Cerebellar nuclear complex (tissue), 1 donor: ENCODE measurements around the gene BBLN.

ENCODE experiments used
- DNase-seq, 2 experiments: peaks; one replicate each; lab custom pipeline; 2025; lab: John Stamatoyannopoulos, UW

BBLN gene

GRCh38 chr9:128191406-128192046 lies 31.5 kb downstream of the BBLN start, which contains the start of gene CIZ1:
Gene CIZ1, minus strand, starts transcription at chr9:128191572. Its CDS starts 715 bp downstream, at chr9:128190857.
- DNase-seq = no peak

- peak in 1 of 2 experiments; percentile 57 for DNase-seq
These were observed 32.7 kb downstream of the BBLN start for GRCh38 chr9:128192601-128193371.

GRCh38 chr9:128193469-128194096 lies 33.5 kb downstream of the BBLN start:
- no peak for DNase-seq

- DNase-seq = no peak
These were observed 41.6 kb downstream of the BBLN start for GRCh38 chr9:128201441-128202369.

- DNase-seq = no peak
These were observed 42.6 kb downstream of the BBLN start for GRCh38 chr9:128202648-128203023.

- no peak for DNase-seq
These were observed 43.1 kb downstream of the BBLN start, which contains the start of gene DNM1 for GRCh38 chr9:128203024-128203706. Gene DNM1, plus strand, starts transcription at chr9:128203379. Its CDS starts 92 bp downstream, at chr9:128203471.

- DNase-seq = no peak
These were observed 43.9 kb downstream of the BBLN start for GRCh38 chr9:128203707-128204551.

GRCh38 chr9:128204858-128205257 lies 44.8 kb downstream of the BBLN start:
- DNase-seq = no peak

GRCh38 chr9:128205296-128205944 lies 45.4 kb downstream of the BBLN start:
- no peak for DNase-seq

GRCh38 chr9:128206484-128206883 lies 46.4 kb downstream of the BBLN start:
- no peak for DNase-seq

GRCh38 chr9:128206916-128207910 lies 47.1 kb downstream of the BBLN start:
- no peak for DNase-seq

- DNase-seq = no peak
These were observed 48.3 kb downstream of the BBLN start for GRCh38 chr9:128208386-128208785.

- DNase-seq = no peak
These were observed 49.0 kb downstream of the BBLN start for GRCh38 chr9:128208946-128209669.

GRCh38 chr9:128211186-128211980 lies 51.3 kb downstream of the BBLN start:
- DNase-seq = no peak

- no peak for DNase-seq
These were observed 51.9 kb downstream of the BBLN start for GRCh38 chr9:128211981-128212281.
